ENCODE data around the gene ANKRD11. TPM values are rescaled to one million over a fixed set of nuclear protein-coding genes. Genes with fewer than 3 reads are reported as not detected.

ANKRD11 gene
- total RNA-seq, 1 experiment from 2014 or later, result 48.0 TPM

DNA sequence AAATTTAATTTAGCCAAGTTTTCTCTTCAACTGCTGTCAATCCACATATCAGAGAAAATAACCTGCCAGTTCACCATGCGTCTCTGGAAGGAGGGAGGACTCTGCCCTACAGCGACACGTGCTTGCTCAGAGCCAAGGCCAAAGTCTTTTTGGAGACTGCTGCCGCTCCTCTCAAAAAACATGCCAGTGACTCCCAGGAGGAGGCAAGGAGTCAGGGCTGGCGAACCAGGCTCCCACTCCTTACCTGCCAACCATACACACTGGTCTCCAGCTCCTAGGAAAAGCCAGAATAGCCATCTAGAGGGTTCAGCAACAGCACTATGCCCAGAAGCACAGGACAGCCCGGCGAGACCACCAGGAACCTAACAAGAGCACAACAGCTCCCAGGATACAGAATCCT, 73.0 kb downstream of the ANKRD11 start:
- no peak for DNase-seq (ENCODE audit: low read depth in 1 of 2, low spot score in 2 of 2)
- H3K4me3 ChIP-seq, result no peak overlapping the region
- no peaks in the 10 kb centered on the region for H3K9me3 ChIP-seq (replicated peaks)
- peaks cover 6% of the 10 kb centered on the region for H3K4me1 ChIP-seq (replicated peaks)
- H3K27me3 ChIP-seq (replicated peaks), result no peaks in the 10 kb centered on the region
- H3K27ac ChIP-seq, result no peak overlapping the region
- H3K36me3 ChIP-seq, result peaks cover 30% of the 10 kb centered on the region

GRCh38 chr16:89413811-89414585, 76.4 kb downstream of the ANKRD11 start:
- Histone ChIP-seq H3K36me3 (peaks cover 19% of the 10 kb centered on the region), H3K27ac (no peak overlapping the region), H3K4me3 (no peak overlapping the region), H3K4me1 (replicated peaks) (peaks cover 17% of the 10 kb centered on the region), H3K9me3 (replicated peaks) (no peaks in the 10 kb centered on the region), H3K27me3 (replicated peaks) (no peaks in the 10 kb centered on the region)
- no peak for DNase-seq (ENCODE audit: low read depth in 1 of 2, low spot score in 2 of 2)

DNA sequence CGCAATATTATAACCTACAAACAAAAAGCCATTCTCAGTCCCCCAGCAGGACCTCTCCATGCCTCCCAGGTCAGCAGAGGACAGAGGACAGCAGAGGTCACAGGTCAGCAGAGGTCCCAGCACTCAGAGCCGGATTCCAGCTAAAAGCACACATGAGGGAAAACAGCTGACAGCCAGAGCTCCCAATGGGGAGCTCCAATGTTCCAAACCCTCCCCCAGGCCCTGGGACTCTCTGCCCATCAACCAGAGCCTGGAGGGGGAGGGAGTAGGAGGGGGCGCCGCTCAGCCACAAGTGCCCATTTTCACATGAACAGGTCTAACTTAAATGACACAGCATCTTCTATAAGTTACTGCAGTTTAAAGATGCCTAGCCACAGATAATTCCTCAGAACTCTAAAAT, 77.5 kb downstream of the ANKRD11 start:
- Histone ChIP-seq H3K4me1 (replicated peaks) (peaks cover 17% of the 10 kb centered on the region), H3K36me3 (peaks cover 12% of the 10 kb centered on the region), H3K27me3 (replicated peaks) (no peaks in the 10 kb centered on the region), H3K27ac (no peak overlapping the region), H3K4me3 (no peak overlapping the region), H3K9me3 (replicated peaks) (no peaks in the 10 kb centered on the region)
- DNase-seq (ENCODE audit: low read depth in 1 of 2, low spot score in 2 of 2), result no peak

DNA sequence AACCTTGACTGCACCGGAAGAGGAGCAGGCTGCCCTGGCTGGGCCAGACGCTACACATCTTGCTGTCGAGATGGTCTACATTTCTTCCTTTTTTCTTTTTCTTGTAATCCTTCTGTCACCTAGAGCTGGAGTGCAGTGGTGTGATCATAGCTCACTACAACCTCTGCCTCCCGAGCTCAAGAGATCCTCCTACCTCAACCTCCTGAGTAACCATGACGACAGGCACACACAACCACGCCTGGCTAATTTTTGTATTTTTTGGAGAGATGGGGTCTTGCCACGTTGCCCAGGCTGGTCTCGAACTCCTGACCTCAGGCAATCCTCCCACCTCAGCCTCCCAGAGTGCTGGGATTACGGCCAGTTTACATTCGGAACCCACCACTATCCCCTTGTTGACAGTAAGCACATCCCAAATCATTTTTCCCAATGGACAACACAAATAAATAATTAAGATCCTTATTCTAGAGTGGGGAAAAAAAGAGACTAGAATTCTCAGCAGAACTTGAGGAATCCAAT, 79.0 kb downstream of the ANKRD11 start:
- Histone ChIP-seq H3K27me3 (replicated peaks) (no peaks in the 10 kb centered on the region), H3K4me3 (no peak overlapping the region), H3K4me1 (replicated peaks) (peaks cover 17% of the 10 kb centered on the region), H3K36me3 (peaks cover 3% of the 10 kb centered on the region; the same call in 1 of the 2 replicates), H3K27ac (no peak overlapping the region), H3K9me3 (replicated peaks) (no peaks in the 10 kb centered on the region)
- DNase-seq (ENCODE audit: low read depth in 1 of 2, low spot score in 2 of 2), result no peak

DNA sequence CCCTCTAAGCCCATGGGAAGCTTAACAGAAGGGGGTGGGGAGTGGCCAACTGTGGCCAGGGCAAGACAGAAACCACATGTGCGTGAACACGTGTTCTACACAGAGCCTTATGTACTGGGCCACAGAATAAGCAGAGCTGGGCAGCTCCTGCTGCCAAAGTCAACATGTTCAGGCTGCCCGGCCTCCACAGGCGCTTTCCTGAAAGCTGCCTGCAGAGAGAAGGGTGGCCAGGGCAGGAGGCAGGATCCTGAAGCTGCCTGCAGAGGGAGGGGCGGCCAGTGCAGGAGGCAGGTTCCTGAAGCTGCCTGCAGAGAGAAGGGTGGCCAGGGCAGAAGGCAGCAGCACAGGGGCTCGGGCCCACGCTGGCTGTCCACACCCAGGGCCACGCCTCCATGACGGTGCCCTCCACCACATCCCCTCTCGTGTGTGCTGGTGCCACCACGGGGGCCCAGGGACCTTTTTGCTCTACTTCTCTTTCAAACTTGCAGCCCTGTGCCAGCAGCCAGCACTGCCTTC, 79.5 kb downstream of the ANKRD11 start:
- Histone ChIP-seq H3K4me3 (no peak overlapping the region), H3K27me3 (replicated peaks) (no peaks in the 10 kb centered on the region), H3K9me3 (replicated peaks) (no peaks in the 10 kb centered on the region), H3K36me3 (peaks cover under 1% of the 10 kb centered on the region; the same call in 1 of the 2 replicates), H3K4me1 (replicated peaks) (peaks cover 17% of the 10 kb centered on the region), H3K27ac (no peak overlapping the region)
- peak; percentile 60 to 66 for DNase-seq (ENCODE audit: low read depth in 1 of 2, low spot score in 2 of 2)

DNA sequence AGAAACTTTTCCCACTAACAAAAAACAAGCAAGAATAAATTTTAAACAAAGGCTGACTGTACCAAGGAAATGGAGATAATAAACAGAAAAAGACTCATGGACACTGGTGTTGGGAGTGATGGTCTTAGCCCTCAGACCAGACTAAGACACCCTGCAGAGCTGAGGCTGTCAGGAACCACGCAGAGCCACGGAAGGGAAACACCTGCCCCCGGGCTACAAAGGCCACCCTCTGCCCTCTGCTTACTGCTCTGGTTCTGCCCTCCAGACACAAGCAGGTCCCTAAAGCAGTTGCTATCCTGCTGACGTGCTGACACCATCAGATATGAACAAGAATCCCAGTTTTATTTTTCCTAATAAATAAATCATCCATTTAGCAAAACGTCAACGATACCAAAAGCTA, 80.0 kb downstream of the ANKRD11 start:
- DNase-seq (ENCODE audit: low read depth in 1 of 2, low spot score in 2 of 2), result no peak
- Histone ChIP-seq H3K4me3 (no peak overlapping the region), H3K27me3 (replicated peaks) (no peaks in the 10 kb centered on the region), H3K4me1 (replicated peaks) (peaks cover 17% of the 10 kb centered on the region), H3K27ac (no peak overlapping the region), H3K36me3 (no peaks in the 10 kb centered on the region), H3K9me3 (replicated peaks) (no peaks in the 10 kb centered on the region)

DNA sequence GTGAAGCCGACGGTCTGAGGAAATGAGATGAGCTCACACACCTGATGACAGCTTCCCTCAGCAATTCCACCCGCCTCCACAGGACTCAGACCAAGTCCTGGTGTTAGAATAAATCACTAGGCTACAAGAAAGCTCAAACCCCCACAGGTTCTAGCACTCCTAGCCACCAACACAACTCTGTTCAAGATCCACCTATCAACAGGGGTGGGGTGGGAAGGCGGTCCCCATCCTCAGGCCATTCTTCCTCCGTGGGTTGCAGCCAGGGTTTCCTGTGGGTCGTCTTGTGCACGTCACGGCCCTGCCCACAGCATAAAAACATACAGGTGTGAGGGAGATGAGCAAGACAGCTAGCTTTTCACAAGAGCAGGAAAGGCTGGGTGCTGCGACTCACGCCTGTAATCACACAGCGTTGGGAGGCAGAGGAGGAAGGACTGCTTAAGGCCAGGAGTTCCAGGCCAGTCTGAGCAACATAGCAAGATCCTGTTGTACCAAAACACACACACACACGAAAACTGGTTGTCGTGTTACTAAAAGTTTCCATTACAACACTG, 81.1 kb downstream of the ANKRD11 start:
- Histone ChIP-seq H3K9me3 (replicated peaks) (no peaks in the 10 kb centered on the region), H3K36me3 (no peaks in the 10 kb centered on the region), H3K27me3 (replicated peaks) (no peaks in the 10 kb centered on the region), H3K4me1 (replicated peaks) (peaks cover 17% of the 10 kb centered on the region), H3K4me3 (no peak overlapping the region), H3K27ac (no peak overlapping the region)
- no peak for DNase-seq (ENCODE audit: low read depth in 1 of 2, low spot score in 2 of 2)

- Histone ChIP-seq H3K36me3 (no peaks in the 10 kb centered on the region), H3K4me3 (no peak overlapping the region), H3K27me3 (replicated peaks) (no peaks in the 10 kb centered on the region), H3K9me3 (replicated peaks) (no peaks in the 10 kb centered on the region), H3K27ac (no peak overlapping the region), H3K4me1 (replicated peaks) (peaks cover 17% of the 10 kb centered on the region)
- DNase-seq (ENCODE audit: low read depth in 1 of 2, low spot score in 2 of 2), result no peak
These were observed 82.0 kb downstream of the ANKRD11 start for GRCh38 chr16:89408315-89408714.

- H3K27ac ChIP-seq, result no peak overlapping the region
- H3K4me3 ChIP-seq, result no peak overlapping the region
- H3K36me3 ChIP-seq, result no peaks in the 10 kb centered on the region
- H3K27me3 ChIP-seq (replicated peaks), result no peaks in the 10 kb centered on the region
- peaks cover 17% of the 10 kb centered on the region for H3K4me1 ChIP-seq (replicated peaks)
- no peaks in the 10 kb centered on the region for H3K9me3 ChIP-seq (replicated peaks)
- no peak for DNase-seq (ENCODE audit: low read depth in 1 of 2, low spot score in 2 of 2)
These were observed 82.4 kb downstream of the ANKRD11 start for GRCh38 chr16:89407925-89408300.

DNA sequence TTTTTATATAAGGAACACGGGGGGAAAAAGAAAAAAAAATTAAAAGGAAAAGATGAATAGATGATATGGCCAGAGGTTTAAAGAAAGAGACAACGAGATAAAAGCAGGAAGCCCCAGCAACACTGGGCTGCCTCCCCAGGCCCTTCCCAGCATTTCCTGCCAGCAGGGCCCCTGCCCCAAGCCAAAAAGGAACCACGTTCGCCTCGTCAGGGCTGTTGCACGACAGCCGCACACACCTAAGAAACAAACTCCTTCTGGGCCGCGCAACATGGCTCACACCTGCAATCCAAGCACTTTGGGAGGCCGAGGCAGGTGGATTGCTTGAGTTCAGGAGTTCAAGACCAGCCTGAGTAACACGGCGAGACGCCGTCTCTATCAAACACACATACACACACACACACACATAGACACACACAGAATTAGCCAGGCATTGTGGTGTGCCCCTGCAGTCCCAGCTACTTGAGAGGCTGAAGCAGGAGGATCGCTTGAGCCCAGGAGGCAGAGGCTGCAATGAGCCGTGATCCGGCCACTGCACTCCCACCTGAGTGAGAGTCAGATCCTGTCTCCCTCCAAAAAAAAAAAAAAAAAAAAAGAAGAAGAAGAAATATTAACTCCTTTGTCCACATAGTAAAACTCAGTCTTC, 83.0 kb downstream of the ANKRD11 start:
- no peak for DNase-seq (ENCODE audit: low read depth in 1 of 2, low spot score in 2 of 2)
- no peaks in the 10 kb centered on the region for H3K36me3 ChIP-seq
- no peak overlapping the region for H3K4me3 ChIP-seq
- H3K9me3 ChIP-seq (replicated peaks), result no peaks in the 10 kb centered on the region
- peaks cover 17% of the 10 kb centered on the region for H3K4me1 ChIP-seq (replicated peaks)
- H3K27ac ChIP-seq, result no peak overlapping the region
- no peaks in the 10 kb centered on the region for H3K27me3 ChIP-seq (replicated peaks)

- Histone ChIP-seq H3K4me1 (replicated peaks) (peaks cover 15% of the 10 kb centered on the region), H3K27ac (no peak overlapping the region)
- DNase-seq (ENCODE audit: low read depth in 1 of 2, low spot score in 2 of 2), result no peak
These were observed 84.0 kb downstream of the ANKRD11 start for GRCh38 chr16:89406277-89406888.

GRCh38 chr16:89404561-89404960, 85.8 kb downstream of the ANKRD11 start:
- Histone ChIP-seq H3K4me1 (replicated peaks) (no peaks in the 10 kb centered on the region), H3K4me3 (no peak overlapping the region), H3K27me3 (replicated peaks) (no peaks in the 10 kb centered on the region), H3K36me3 (peaks cover 3% of the 10 kb centered on the region; the same call in 1 of the 2 replicates), H3K9me3 (replicated peaks) (no peaks in the 10 kb centered on the region), H3K27ac (no peak overlapping the region)
- no peak for DNase-seq (ENCODE audit: low read depth in 1 of 2, low spot score in 2 of 2)

More at GRCh38 chr16:89406277-89406888, 84.0 kb downstream of the ANKRD11 start:
- Histone ChIP-seq H3K36me3 (0 out of 2 replicates have a peak, but pooled peaks cover 1% of the 10 kb centered on the region), H3K9me3 (replicated peaks) (no peaks in the 10 kb centered on the region), H3K4me3 (no peak overlapping the region), H3K27me3 (replicated peaks) (no peaks in the 10 kb centered on the region)

DNA sequence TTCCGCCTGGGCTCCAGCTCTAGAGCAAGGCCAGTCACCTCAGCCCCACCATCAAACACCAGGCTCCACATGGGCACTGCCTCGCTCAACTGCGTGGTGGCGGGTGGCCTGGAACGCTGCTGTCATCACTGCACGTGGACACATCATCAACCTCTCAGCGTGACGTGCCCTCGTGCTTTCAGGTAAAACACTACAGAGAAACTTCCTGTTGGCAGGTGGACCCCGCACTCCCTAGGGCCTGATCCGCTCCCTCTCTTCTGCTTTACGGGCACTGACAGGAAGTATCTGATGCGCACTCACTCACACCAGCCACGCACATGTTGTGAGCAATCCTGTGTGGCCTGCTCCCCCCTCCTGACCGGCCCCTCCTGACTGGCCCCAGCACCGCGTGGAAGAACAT, 87.4 kb downstream of the ANKRD11 start:
- Histone ChIP-seq H3K36me3 (peaks cover 7% of the 10 kb centered on the region; the same call in 1 of the 2 replicates), H3K27ac (no peak overlapping the region), H3K4me1 (replicated peaks) (no peaks in the 10 kb centered on the region), H3K9me3 (replicated peaks) (no peaks in the 10 kb centered on the region), H3K27me3 (replicated peaks) (no peaks in the 10 kb centered on the region), H3K4me3 (no peak overlapping the region)
- DNase-seq (ENCODE audit: low read depth in 1 of 2, low spot score in 2 of 2), result no peak

Measured in SJSA1 (cell line).